Testis (tissue), 3 donors: ENCODE measurements around the gene KIF1A. TPM values are rescaled to one million over a fixed set of nuclear protein-coding genes. Genes with fewer than 3 reads are reported as not detected.

Source experiments
- DNase-seq: peaks from one replicate; pipeline ENCODE4 v3.0.0-alpha.2; 2019
- H3K27ac ChIP-seq, 2 donors: fragments of 200-600 bp; sonication (generic); one replicate each; pipeline ENCODE4 v1.5.1; 2019
- H3K27me3 ChIP-seq: fragments of 200-600 bp; sonication (generic); one replicate; pipeline ENCODE4 v1.5.1; 2019
- H3K36me3 ChIP-seq: fragments of 200-600 bp; sonication (generic); one replicate; pipeline ENCODE4 v1.5.1; 2017; ENCODE audit warnings: low read depth; ENCODE audit errors: missing control alignments
- H3K4me1 ChIP-seq: fragments of 200-600 bp; sonication (generic); one replicate; pipeline ENCODE4 v1.5.1; 2019
- H3K4me3 ChIP-seq, 2 donors: fragments of 200-600 bp; sonication (generic); one replicate each; pipeline ENCODE4 v1.5.1; 2017 to 2019
- H3K9me3 ChIP-seq: fragments of 200-600 bp; sonication (generic); one replicate; pipeline ENCODE4 v1.5.1; 2017
- CTCF ChIP-seq, 3 experiments: fragments of 450-650 bp in 2 of 3; fragments of 200-600 bp in 1 of 3; sonication (generic) in 1 of 3; IDR thresholded peaks; one replicate each; pipeline ENCODE4 v1.5.1; 2016 to 2019; ENCODE audit warnings: antibody characterized with exemption in 3 of 3, mild to moderate bottlenecking in 2 of 3, moderate library complexity in 1 of 3
- POLR2A ChIP-seq: fragments of 450-650 bp; IDR thresholded peaks from one replicate; pipeline ENCODE4 v1.6.1; 2017; ENCODE audit warnings: antibody characterized with exemption, mild to moderate bottlenecking, moderate library complexity
- WGBS, 2 donors: methylation state at CpG; one replicate each; pipeline ENCODE4 v1.1.5; 2018; 5-methylcytosine and 5-hydroxymethylcytosine counted together
- intact Hi-C: fragments of 100-400 bp; cut with DNase I; formaldehyde crosslinking; loops from one replicate; pipeline ENCODE4 v1.15.1; 2023; ENCODE audit warnings: low total_unique reads
- polyA plus RNA-seq: library from polyadenylated mRNA; stranded (reverse); fragments of 350-450 nt; fragmentation: Illumina TruSeq; extraction: RNeasy Lipid Tissue Mini Kit (QIAGEN cat#74804); gene quantifications from one replicate; pipeline ENCODE4 v1.2.3, GENCODE V29; 2014; ENCODE audit warnings: low read depth, low replicate concordance; ENCODE audit not compliant: insufficient read depth
- total RNA-seq, 2 donors: library from RNA; depleted of rRNA; stranded (reverse); fragments of >200 nt; gene quantifications; one replicate each; pipeline ENCODE4 v1.2.3, GENCODE V29; 2016

The KIF1A gene
- total and polyA plus RNA-seq, 3 donors from 2014 or later, result 33.5 to 42.1 (median 37.0) TPM

- H3K27me3 ChIP-seq, result no peaks in the 10 kb centered on the region
- no peaks in the 10 kb centered on the region for H3K36me3 ChIP-seq
- TF ChIP-seq CTCF (IDR thresholded peaks at IDR 0.05) (no peak), POLR2A (no peak)
- no peak for DNase-seq
- no peaks in the 10 kb centered on the region for H3K9me3 ChIP-seq
- no peak overlapping the region for H3K4me3 ChIP-seq
- WGBS, 2 donors, result 86 to 100% methylated on average over 1 to 8 of the region's 8 CpGs
- H3K27ac ChIP-seq, result no peak overlapping the region
- intact Hi-C loops, result no loop called here
- no peaks in the 10 kb centered on the region for H3K4me1 ChIP-seq
Measured at GRCh38 chr2:240786355-240786841, 33.6 kb downstream of the KIF1A start.

- Histone ChIP-seq H3K27ac (no peak overlapping the region), H3K4me3 (no peak overlapping the region), H3K4me1 (no peaks in the 10 kb centered on the region), H3K27me3 (no peaks in the 10 kb centered on the region), H3K9me3 (no peaks in the 10 kb centered on the region), H3K36me3 (no peaks in the 10 kb centered on the region)
- no peak for TF ChIP-seq CTCF (IDR thresholded peaks at IDR 0.05)
- TF ChIP-seq POLR2A, result no peak
- 86% methylated on average over 23 of the region's 25 CpGs; no CpG with 5 or more reads in 1 of the 2 donors for WGBS, 2 donors
- DNase-seq, result no peak
- intact Hi-C loops, result no loop called here
Measured at GRCh38 chr2:240785424-240786335, 34.3 kb downstream of the KIF1A start.

- H3K27me3 ChIP-seq, result no peaks in the 10 kb centered on the region
- WGBS, 2 donors, result 85 to 93% methylated on average over 5 to 24 of the region's 25 CpGs
- no peak for TF ChIP-seq CTCF (IDR thresholded peaks at IDR 0.05)
- no peak for TF ChIP-seq POLR2A
- DNase-seq, result no peak
- no peaks in the 10 kb centered on the region for H3K36me3 ChIP-seq
- intact Hi-C loops, result no loop called here
- H3K4me1 ChIP-seq, result no peaks in the 10 kb centered on the region
- H3K9me3 ChIP-seq, result no peaks in the 10 kb centered on the region
- H3K4me3 ChIP-seq, result no peak overlapping the region
- H3K27ac ChIP-seq, result no peak overlapping the region
Measured at GRCh38 chr2:240784629-240785423, 35.2 kb downstream of the KIF1A start.

DNA sequence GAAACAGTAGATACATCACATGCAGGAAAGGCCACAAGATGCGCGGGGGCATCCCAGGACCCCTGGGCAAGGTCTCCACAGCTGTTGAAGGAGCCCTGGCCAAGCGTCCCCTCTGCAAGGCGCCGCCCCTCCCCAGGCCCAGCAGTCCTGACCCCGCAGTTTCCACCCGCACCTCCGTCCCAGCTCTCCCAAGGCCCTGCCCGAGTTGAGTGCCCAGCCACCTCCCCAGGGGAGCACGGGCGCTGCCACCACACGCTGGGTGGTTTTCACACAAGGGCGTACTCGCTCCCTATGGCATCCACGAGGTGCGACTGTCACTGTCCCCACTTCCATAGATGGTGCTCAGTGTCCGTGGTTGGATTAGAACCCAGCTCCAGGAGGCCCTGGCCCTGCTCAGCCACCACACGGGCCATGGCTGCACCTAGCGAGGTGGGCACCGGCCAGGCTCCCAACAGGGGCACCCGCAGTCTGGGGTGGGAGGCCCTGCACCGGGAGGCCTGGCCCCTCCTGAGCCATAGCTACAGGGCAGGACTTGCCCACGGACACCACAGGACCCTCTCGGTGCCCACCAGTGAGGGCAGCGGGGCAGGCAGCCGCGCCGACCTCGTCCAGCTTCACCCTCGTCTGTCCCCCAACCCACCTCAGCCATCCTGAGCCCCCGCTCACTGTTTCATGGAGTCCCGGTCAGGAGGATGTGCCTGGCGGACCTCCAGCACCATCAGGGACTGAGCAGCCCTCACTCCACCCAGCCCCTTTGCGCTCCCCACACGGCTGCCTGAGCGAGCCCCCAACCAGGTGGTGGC, 36.0 kb downstream of the KIF1A start:
- TF ChIP-seq POLR2A (no peak), CTCF (IDR thresholded peaks at IDR 0.05) (no peak)

More for the DNA sequence above, 36.0 kb downstream of the KIF1A start:
- WGBS, 2 donors, result 94 to 96% methylated on average over 11 to 36 of the region's 36 CpGs
- no peak for DNase-seq
- intact Hi-C loops, result no loop called here
- no peak overlapping the region for H3K4me3 ChIP-seq
- no peak overlapping the region for H3K27ac ChIP-seq
- no peaks in the 10 kb centered on the region for H3K4me1 ChIP-seq
- no peaks in the 10 kb centered on the region for H3K27me3 ChIP-seq
- no peaks in the 10 kb centered on the region for H3K36me3 ChIP-seq
- no peaks in the 10 kb centered on the region for H3K9me3 ChIP-seq
